ENCODE results near the gene SENP5.

The SENP5 gene

DNA sequence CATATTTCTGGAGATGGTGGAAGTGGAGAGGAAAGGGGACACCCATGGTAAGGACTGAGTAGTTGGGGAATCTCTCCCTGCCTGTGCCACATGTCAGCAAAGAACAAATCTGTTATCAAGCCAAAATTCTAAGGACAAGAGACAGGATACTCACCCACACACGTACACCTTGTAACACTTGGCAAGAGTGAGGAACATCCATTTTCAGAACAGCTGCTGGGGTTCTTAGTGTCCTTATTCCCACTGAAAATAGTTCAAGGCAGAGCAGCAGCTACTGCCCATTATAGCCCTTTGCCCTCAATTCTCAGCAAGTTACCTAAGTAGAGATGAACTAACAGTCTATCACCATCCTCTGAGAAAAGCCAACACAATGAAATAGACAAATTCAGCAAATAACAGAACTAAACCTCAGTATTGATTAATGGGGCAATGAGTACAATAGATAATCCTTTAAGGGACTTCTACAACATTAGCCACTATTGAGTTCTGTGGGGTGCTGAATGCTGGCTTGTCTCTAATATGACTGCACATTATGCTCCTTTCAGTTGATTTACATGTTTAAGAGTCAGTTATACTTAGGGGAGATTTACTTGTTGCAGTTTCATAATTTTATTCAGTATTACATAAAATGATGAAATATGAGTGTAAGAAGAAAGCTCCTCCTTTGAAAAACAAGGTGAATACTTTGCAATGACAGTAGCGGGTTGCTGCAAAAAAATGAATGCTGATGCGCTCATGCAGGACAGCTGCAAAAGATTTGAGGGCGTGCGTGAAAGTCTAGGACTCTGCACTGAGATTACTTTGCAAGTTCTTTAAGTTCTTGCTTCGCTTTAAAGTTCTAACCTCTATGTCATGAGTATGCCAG is 22.4 kb downstream of the SENP5 start:
- H3K4me3 ChIP-seq (ENCODE audit: low read depth, low read length) = no peak overlapping the region
- H3K27ac ChIP-seq (ENCODE audit: low read depth, low read length) = no peak overlapping the region

DNA sequence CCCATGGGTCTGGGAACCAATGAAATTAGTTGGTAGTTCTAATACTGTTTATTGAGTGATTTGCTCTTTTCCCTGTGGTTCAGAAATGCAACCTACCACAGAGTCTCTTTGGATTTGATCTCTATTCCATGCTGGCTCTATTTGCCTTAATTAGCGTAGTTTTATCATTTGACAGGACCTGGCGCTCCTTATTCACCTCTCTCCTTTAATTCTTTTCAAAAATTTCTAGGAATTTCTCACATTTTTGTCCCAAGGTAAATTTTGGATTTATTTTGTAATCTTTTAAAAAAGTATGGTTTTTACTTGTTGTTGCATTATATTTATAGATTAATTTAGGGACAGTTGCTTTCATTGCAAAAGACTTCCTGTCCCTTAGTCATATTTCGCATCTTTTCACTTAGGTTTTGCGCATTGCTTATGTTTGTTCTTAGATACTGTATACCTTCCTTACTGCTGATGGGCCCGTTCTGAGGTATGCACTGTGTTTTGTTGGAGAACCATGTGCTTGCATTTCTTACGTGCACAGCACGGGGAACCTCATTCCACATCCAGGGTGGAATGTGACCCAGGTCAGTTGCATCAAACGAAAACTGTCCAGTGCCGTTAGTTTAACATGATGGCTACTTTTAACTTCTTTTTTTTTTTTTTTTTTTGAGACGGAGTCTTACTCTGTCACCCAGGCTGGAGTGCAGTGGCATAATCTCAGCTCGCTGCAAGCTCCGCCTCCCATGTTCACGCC is 27.0 kb downstream of the SENP5 start:
- no peak overlapping the region for H3K27ac ChIP-seq (ENCODE audit: low read depth, low read length)
- no peak overlapping the region for H3K4me3 ChIP-seq (ENCODE audit: low read depth, low read length)
- H3K9me3 ChIP-seq (ENCODE audit: control insufficient read depth, insufficient read depth, low read depth, low read length) = no peaks in the 10 kb centered on the region
- H3K36me3 ChIP-seq (ENCODE audit: control insufficient read depth, insufficient read depth, low read length) = peaks cover 5% of the 10 kb centered on the region
- H3K9ac ChIP-seq (ENCODE audit: low read length) = no peak overlapping the region
- H3K27me3 ChIP-seq (ENCODE audit: control insufficient read depth, insufficient read depth, low read length) = no peaks in the 10 kb centered on the region
- H3K4me1 ChIP-seq (ENCODE audit: control insufficient read depth, insufficient read depth, low read length) = no peaks in the 10 kb centered on the region

More for the DNA sequence above, 22.4 kb downstream of the SENP5 start:
- Histone ChIP-seq H3K4me1 (ENCODE audit: control insufficient read depth, insufficient read depth, low read length) (no peaks in the 10 kb centered on the region), H3K9ac (ENCODE audit: low read length) (no peak overlapping the region), H3K27me3 (ENCODE audit: control insufficient read depth, insufficient read depth, low read length) (no peaks in the 10 kb centered on the region), H3K36me3 (ENCODE audit: control insufficient read depth, insufficient read depth, low read length) (peaks cover 26% of the 10 kb centered on the region), H3K9me3 (ENCODE audit: control insufficient read depth, insufficient read depth, low read depth, low read length) (no peaks in the 10 kb centered on the region)

DNA sequence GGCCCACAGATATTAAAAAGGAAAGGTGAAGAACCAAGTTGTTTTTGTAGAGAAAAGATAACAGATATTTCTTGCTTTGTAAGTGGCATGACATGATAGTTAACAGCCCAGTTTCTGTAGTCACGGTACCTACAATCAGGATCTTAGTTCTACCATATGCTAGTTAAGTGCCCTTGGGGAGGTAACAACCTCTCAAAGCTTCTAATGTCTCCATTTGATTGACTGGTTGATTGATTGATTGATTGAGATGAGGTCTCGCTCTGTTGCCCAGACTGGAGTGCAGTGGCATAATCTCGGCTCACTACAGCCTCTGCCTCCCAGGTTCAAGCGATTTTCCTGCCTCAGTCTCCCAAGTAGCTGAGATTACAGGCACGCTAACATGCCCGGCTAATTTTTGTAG is 28.5 kb downstream of the SENP5 start:
- Histone ChIP-seq H3K9me3 (ENCODE audit: control insufficient read depth, insufficient read depth, low read depth, low read length) (no peaks in the 10 kb centered on the region), H3K4me3 (ENCODE audit: low read depth, low read length) (no peak overlapping the region), H3K36me3 (ENCODE audit: control insufficient read depth, insufficient read depth, low read length) (peaks cover 15% of the 10 kb centered on the region), H3K27ac (ENCODE audit: low read depth, low read length) (no peak overlapping the region), H3K27me3 (ENCODE audit: control insufficient read depth, insufficient read depth, low read length) (no peaks in the 10 kb centered on the region), H3K9ac (ENCODE audit: low read length) (no peak overlapping the region), H3K4me1 (ENCODE audit: control insufficient read depth, insufficient read depth, low read length) (no peaks in the 10 kb centered on the region)

DNA sequence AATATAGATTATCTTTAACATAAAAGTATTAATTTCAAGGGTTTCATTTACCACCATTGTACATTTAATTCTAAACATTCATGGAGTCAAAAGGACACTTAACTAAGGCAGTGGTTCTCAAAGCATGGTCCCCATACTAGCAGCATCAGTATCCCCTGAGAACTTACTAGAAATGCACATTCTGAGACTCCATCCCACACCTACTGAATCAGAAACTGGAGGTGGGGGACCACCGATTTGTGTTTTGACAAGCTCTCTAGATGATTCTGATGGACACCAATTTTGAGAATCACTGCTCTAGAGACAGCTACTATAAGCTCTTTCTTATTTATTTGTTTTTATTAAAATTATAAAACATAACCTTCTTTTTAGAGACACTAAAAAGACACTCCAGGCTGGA is 34.0 kb downstream of the SENP5 start:
- Histone ChIP-seq H3K4me3 (ENCODE audit: low read depth, low read length) (no peak overlapping the region), H3K9ac (ENCODE audit: low read length) (no peak overlapping the region), H3K36me3 (ENCODE audit: control insufficient read depth, insufficient read depth, low read length) (peaks cover 66% of the 10 kb centered on the region), H3K9me3 (ENCODE audit: control insufficient read depth, insufficient read depth, low read depth, low read length) (no peaks in the 10 kb centered on the region), H3K4me1 (ENCODE audit: control insufficient read depth, insufficient read depth, low read length) (no peaks in the 10 kb centered on the region), H3K27ac (ENCODE audit: low read depth, low read length) (no peak overlapping the region), H3K27me3 (ENCODE audit: control insufficient read depth, insufficient read depth, low read length) (no peaks in the 10 kb centered on the region)

DNA sequence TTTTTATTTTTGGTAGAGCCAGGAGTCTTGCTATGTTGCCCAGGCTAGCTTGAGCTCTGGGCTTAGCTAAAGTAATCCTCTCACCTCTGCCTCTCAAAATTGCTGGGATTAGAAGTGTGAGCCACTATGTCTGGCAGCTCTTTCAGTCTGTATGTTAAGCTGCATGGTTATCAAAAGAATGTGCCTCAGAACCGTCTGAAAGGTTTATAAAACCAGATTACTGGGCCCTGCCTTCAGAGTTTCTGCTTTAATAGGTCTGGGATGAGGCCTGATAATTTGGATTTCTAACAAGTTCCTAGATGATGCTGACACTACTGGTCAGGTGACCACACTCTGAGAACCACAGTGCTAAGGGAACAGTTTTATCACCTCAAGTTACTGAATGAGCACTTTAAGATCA is 34.6 kb downstream of the SENP5 start:
- Histone ChIP-seq H3K27ac (ENCODE audit: low read depth, low read length) (no peak overlapping the region), H3K9ac (ENCODE audit: low read length) (no peak overlapping the region), H3K9me3 (ENCODE audit: control insufficient read depth, insufficient read depth, low read depth, low read length) (no peaks in the 10 kb centered on the region), H3K4me3 (ENCODE audit: low read depth, low read length) (no peak overlapping the region), H3K27me3 (ENCODE audit: control insufficient read depth, insufficient read depth, low read length) (no peaks in the 10 kb centered on the region), H3K36me3 (ENCODE audit: control insufficient read depth, insufficient read depth, low read length) (peaks cover 68% of the 10 kb centered on the region), H3K4me1 (ENCODE audit: control insufficient read depth, insufficient read depth, low read length) (no peaks in the 10 kb centered on the region)

DNA sequence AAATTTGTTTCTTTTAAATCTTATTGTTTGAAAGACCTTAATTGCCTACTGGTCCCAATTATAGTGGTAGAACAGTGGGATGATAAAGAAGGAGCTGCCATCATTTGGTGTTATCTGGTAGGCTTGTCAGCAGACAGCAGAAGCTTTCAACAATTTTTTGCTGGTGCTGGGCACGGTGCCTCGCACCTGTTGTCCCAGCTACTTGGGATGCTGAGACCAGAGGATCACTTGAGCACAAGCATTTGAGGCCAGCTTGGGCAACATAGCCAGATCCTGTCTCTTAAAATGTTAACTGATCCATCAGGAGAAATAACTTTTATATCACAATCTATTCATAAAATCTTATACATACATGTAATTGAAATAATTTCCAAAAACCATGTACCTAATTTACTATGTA is 36.0 kb downstream of the SENP5 start:
- Histone ChIP-seq H3K9ac (ENCODE audit: low read length) (no peak overlapping the region), H3K4me3 (ENCODE audit: low read depth, low read length) (no peak overlapping the region), H3K9me3 (ENCODE audit: control insufficient read depth, insufficient read depth, low read depth, low read length) (no peaks in the 10 kb centered on the region), H3K36me3 (ENCODE audit: control insufficient read depth, insufficient read depth, low read length) (peaks cover 71% of the 10 kb centered on the region), H3K27ac (ENCODE audit: low read depth, low read length) (no peak overlapping the region), H3K4me1 (ENCODE audit: control insufficient read depth, insufficient read depth, low read length) (no peaks in the 10 kb centered on the region), H3K27me3 (ENCODE audit: control insufficient read depth, insufficient read depth, low read length) (no peaks in the 10 kb centered on the region)

DNA sequence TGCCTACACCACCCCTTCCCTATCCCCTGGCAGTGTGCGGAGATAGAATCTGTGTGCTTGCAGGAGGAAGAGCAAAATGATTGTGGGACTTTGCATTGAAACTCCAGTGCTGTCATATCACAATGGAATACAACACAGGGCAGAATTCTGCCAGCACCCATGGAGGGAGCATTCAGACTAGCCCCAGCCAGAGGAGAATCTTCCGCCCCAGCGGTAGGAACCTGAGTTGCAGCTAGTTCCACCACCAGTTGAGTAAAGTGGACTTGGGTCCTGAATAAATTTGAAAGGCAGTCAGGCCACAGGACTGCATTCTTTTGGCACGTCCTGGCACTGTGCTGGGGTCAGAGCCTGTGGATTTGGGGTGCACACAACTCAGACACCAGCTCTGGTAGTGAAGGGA is 47.1 kb downstream of the SENP5 start:
- Histone ChIP-seq H3K27me3 (ENCODE audit: control insufficient read depth, insufficient read depth, low read length) (no peaks in the 10 kb centered on the region), H3K36me3 (ENCODE audit: control insufficient read depth, insufficient read depth, low read length) (peaks cover 17% of the 10 kb centered on the region), H3K27ac (ENCODE audit: low read depth, low read length) (no peak overlapping the region), H3K9ac (ENCODE audit: low read length) (no peak overlapping the region), H3K4me1 (ENCODE audit: control insufficient read depth, insufficient read depth, low read length) (no peaks in the 10 kb centered on the region), H3K4me3 (ENCODE audit: low read depth, low read length) (no peak overlapping the region), H3K9me3 (ENCODE audit: control insufficient read depth, insufficient read depth, low read depth, low read length) (no peaks in the 10 kb centered on the region)

DNA sequence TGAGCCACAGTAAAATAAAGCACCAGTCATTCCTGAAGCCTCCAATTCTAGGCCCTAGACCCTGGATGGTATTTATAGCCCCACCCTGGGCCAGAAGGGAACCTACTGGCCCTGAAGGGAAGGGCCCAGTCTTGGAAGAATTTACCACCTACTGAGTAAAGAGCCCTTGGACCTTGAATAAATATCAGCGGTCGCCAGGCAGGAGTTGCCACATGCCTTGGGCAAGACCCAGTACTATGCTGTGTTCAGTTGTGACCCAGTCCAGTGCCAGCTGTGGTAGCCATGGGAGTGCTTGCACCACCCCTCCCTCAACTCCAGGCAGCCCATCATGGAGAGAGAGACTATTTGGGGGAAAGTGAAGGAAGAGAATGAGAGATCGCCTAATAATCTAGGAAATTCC is 47.7 kb downstream of the SENP5 start:
- Histone ChIP-seq H3K9me3 (ENCODE audit: control insufficient read depth, insufficient read depth, low read depth, low read length) (no peaks in the 10 kb centered on the region), H3K4me1 (ENCODE audit: control insufficient read depth, insufficient read depth, low read length) (no peaks in the 10 kb centered on the region), H3K36me3 (ENCODE audit: control insufficient read depth, insufficient read depth, low read length) (peaks cover 17% of the 10 kb centered on the region), H3K4me3 (ENCODE audit: low read depth, low read length) (no peak overlapping the region), H3K27me3 (ENCODE audit: control insufficient read depth, insufficient read depth, low read length) (no peaks in the 10 kb centered on the region), H3K9ac (ENCODE audit: low read length) (no peak overlapping the region), H3K27ac (ENCODE audit: low read depth, low read length) (no peak overlapping the region)

DNA sequence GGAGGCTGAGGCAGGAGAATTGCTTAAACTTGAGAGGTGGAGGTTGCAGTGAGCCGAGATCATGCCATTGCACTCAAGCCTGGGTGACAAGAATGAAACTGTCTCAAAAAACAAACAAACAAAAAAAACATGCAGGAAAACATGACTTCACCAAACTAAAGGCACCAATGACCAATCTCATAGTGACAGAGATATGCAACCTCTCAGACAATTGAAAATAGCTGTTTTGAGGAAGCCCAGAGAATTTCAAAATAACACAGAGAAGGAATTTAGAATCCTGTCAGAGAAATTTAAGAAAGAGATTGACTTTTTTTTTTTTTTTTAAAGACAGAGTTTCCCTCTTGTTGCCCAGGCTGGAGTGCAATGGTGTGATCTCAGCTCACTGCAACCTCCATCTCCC is 48.5 kb downstream of the SENP5 start:
- H3K4me1 ChIP-seq (ENCODE audit: control insufficient read depth, insufficient read depth, low read length) = no peaks in the 10 kb centered on the region
- peaks cover 17% of the 10 kb centered on the region for H3K36me3 ChIP-seq (ENCODE audit: control insufficient read depth, insufficient read depth, low read length)
- no peak overlapping the region for H3K9ac ChIP-seq (ENCODE audit: low read length)
- no peaks in the 10 kb centered on the region for H3K9me3 ChIP-seq (ENCODE audit: control insufficient read depth, insufficient read depth, low read depth, low read length)
- no peaks in the 10 kb centered on the region for H3K27me3 ChIP-seq (ENCODE audit: control insufficient read depth, insufficient read depth, low read length)
- H3K4me3 ChIP-seq (ENCODE audit: low read depth, low read length) = no peak overlapping the region
- H3K27ac ChIP-seq (ENCODE audit: low read depth, low read length) = no peak overlapping the region

DNA sequence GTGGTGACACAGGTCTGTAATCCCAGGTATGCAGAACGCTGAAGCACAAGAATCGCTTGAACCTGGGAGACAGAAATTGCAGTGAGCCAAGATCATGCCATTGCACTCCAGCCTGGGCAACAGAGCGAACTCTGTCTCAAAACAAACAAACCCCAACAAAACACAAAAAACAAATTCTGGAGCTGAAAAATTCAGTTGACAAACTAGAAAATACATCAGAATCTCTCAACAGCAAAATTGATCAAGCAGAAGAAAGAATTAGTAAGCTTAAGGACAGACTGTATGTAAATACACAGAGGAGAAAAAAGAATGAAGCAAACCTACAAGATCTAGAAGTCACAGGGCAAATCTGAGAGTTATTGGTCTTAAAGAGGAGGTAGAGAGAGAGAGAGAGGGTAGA is 49.3 kb downstream of the SENP5 start:
- H3K36me3 ChIP-seq (ENCODE audit: control insufficient read depth, insufficient read depth, low read length) = peaks cover 17% of the 10 kb centered on the region
- no peaks in the 10 kb centered on the region for H3K4me1 ChIP-seq (ENCODE audit: control insufficient read depth, insufficient read depth, low read length)
- H3K9ac ChIP-seq (ENCODE audit: low read length) = no peak overlapping the region
- no peaks in the 10 kb centered on the region for H3K27me3 ChIP-seq (ENCODE audit: control insufficient read depth, insufficient read depth, low read length)
- no peak overlapping the region for H3K4me3 ChIP-seq (ENCODE audit: low read depth, low read length)
- H3K27ac ChIP-seq (ENCODE audit: low read depth, low read length) = no peak overlapping the region
- H3K9me3 ChIP-seq (ENCODE audit: control insufficient read depth, insufficient read depth, low read depth, low read length) = no peaks in the 10 kb centered on the region

DNA sequence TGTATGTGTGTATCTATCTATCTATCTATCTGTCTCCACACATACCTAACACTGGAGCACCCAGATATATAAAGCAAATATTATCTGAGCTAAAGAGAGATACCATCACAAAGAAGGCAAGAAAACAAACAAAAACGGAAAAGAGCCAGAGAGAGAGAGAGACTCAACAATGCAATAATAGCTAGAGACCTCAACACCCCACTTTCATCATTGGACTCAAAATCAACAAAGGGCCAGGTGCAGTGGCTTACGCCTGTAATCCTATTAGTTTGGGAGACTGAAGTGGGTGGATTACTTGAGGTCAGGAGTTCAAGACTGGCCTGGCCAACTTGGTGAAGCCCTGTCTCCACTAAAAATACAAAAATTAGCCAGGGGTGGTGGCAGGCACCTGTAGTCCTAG is 51.2 kb downstream of the SENP5 start:
- Histone ChIP-seq H3K27ac (ENCODE audit: low read depth, low read length) (no peak overlapping the region), H3K9ac (ENCODE audit: low read length) (no peak overlapping the region), H3K27me3 (ENCODE audit: control insufficient read depth, insufficient read depth, low read length) (no peaks in the 10 kb centered on the region), H3K9me3 (ENCODE audit: control insufficient read depth, insufficient read depth, low read depth, low read length) (no peaks in the 10 kb centered on the region), H3K36me3 (ENCODE audit: control insufficient read depth, insufficient read depth, low read length) (peaks cover 24% of the 10 kb centered on the region), H3K4me1 (ENCODE audit: control insufficient read depth, insufficient read depth, low read length) (no peaks in the 10 kb centered on the region), H3K4me3 (ENCODE audit: low read depth, low read length) (no peak overlapping the region)
